ELR (cell line): ENCODE data around the gene TDRD10.
"Not testable (repeated sequence)": the region's sequence is repeated elsewhere in the genome, so short reads cannot be mapped to it uniquely, and the experiment has no call there.

Source experiments
- DNase-seq: peaks from one replicate; pipeline ENCODE4 v3.0.0-alpha.2; 2015; ENCODE audit warnings: low read depth

The TDRD10 gene

GRCh38 chr1:154479764-154480421 lies 22.1 kb upstream of the TDRD10 start:
- peak; percentile 88 for DNase-seq

DNA sequence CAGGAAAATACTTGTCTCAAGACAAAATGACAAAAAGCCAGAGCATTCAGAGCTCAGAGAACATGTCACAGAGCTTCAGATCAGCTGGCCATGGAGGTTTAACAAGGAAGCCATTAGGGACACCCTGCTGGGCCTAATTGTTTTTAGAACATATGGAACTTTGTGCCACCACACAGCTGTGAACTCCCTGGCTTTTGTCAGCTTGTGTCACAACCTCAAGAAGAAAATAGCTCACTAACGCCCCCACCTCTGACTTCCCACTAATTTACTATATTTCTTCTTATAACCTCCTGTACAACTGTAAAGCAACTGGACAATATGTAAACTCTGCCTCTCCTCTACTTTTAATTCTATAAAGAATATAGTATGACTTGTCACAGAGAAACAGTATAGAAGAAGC lies 21.0 kb upstream of the TDRD10 start:
- no peak for DNase-seq

DNA sequence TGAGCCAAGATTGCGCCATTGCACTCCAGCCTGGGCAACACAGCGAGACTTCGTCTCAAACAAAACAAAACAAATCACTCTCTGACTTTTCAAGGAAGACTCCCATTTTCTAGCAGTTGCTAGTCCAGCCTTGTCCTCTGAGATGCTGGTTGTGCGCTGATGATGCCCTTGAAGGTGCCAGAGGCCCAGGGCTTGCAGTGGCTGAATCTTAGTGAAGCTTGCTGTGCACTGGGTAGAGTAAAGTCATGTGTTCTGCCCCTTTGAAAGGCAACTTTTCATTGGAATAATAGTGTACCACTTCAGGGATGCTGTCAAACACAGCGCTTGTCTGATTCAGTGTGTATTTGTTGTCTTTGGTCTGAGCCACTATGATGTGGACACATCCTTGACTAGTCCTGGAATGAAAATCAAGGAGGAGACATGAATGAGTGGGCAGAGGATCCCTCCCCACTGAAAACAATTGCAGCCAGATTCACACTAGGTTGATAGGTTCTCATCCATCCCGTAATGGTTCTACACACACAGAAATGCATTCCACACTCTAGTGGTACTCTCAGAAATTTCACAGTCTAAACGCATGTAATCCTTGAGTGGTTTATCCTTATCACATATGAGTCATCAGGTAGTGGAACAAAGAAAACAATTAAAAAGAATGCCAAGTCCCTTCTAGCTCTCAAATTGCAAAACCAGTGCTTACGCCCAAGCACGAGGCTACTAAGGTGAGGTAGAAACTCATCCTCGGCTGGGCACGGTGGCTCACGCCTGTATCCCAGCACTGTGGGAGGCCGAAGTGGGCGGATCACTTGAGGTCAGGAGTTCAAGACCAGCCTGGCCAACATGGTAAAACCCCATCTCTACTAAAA lies 17.8 kb upstream of the TDRD10 start:
- peak; percentile 53 for DNase-seq

DNA sequence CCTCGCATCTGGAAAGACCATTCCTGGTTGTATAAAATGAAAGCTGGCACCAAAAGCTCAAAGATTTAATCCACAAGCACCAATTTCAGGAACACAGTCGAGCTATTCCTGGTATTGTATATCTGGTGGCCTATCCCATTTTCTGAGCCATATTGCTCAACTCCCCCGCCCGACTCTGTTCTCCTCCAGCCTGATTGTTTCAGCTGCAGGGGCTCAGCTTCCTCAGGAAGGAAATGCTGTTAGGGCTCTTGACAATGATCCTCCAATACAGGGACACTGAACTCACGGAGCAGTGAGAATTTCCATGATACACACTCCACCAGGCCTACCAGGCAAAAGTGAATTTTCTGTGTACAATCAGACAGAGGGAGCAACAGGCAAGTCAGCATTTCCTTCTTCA lies 16.9 kb upstream of the TDRD10 start:
- DNase-seq = no peak

DNA sequence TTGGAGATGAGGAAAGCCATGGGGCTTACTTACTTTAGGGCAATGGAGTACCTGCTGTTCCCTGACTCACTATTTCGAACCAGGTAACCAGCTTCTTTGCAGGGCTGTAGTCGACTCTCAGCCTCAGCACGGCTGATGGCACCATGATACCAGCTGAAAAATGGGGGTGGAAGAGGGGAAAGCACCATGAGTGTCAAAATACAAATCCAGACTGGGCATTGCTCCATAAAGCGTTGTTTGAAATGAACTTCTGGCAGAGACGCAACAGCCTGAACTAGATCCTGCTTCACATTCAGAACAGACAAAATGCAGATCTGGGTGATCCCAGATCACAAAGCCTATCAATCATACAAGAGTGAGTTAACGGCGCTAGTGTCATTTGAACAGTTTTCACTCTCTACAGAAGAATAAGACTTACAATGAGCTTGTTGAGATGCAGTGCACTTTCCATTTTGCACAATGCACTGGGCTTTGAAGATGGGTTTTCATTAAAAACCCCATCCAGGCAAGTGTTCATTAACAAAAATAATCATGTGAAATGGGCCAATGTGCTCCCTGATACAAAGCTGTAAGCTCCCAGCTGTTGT lies 16.0 kb upstream of the TDRD10 start:
- DNase-seq = no peak

GRCh38 chr1:154486756-154487155 lies 15.3 kb upstream of the TDRD10 start:
- not testable (repeated sequence) for DNase-seq

DNA sequence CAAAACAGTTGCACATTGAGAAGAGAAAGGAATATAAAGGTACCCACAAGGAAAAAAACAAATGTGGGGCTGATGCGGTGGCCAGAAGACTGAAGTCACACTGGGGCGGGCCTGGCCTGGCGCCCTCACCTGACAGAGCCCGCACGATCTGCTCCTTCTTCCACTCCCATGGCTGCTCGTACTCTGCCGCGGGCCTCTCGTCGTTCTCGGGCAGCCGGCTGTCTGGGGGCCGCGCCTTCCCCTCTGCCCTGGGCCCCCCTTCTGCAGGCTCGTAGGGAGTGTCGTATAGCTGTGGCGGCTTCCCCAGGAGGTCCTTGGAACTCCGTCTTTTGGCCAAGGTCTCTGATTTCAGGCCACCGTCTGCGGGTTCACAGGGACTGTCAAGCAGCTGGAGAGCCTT lies 13.1 kb upstream of the TDRD10 start:
- no peak for DNase-seq

- no peak for DNase-seq
Measured at GRCh38 chr1:154489695-154490274, 12.2 kb upstream of the TDRD10 start.

DNA sequence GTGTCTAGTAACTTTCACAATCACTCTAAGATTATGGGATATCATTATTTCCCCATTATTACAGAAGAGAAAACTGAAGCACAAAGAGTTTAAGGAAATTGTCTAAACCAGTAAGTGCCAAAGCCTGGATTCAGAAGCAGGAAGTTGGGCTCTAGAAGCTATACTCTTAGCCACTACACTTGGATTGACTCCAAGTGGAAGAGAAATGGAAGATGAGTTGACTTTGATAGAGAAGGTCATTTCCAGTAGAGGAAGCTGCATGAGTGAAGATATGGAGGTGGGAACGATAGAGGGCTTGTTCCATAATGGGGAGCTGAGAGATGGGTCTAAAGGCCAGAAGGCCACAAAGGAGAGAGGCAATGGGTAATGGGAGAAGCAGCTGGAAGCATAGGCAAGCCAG lies 11.7 kb upstream of the TDRD10 start:
- no peak for DNase-seq

DNA sequence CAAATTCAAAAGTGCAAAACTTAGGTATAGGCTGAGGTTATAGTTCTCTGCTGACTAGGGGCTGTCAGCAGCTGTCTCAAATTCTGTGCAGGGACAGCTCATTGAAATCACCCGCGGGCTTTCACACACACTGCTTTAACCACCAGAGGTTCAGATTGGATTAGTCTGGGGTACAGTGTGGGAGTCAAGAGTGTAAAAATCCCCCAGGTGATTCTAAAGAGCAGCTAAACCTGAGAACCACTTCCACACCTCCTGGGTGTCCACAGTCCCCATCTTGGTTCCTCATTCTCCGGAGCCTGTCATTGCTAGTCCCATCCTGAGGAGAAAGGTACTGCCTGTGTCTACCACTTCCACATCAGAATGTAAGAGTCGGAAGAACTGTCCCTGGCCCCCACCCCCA lies 9.9 kb upstream of the TDRD10 start:
- no peak for DNase-seq

GRCh38 chr1:154493276-154493675 lies 8.7 kb upstream of the TDRD10 start:
- DNase-seq = no peak

- no peak for DNase-seq
Measured at GRCh38 chr1:154495496-154496273, 6.3 kb upstream of the TDRD10 start.

DNA sequence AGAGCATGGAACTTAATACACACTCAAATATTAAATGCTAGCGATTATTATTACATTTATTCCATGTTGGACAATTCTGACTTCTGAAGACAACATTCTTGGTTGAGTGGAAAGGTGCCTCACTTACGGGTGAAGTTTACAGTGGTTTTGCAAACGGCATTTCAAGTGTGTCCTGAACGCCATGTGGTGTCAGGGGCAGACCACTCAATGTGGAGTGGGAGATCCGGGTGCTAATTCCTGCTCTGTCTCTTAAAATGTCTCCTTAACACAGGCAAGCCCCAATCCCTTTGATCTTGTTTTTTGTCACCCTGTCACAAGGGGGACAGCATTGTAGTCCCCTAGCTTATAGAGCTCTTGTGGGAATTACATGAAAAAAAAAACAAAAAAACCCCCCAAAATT lies 5.6 kb upstream of the TDRD10 start:
- DNase-seq = no peak

DNA sequence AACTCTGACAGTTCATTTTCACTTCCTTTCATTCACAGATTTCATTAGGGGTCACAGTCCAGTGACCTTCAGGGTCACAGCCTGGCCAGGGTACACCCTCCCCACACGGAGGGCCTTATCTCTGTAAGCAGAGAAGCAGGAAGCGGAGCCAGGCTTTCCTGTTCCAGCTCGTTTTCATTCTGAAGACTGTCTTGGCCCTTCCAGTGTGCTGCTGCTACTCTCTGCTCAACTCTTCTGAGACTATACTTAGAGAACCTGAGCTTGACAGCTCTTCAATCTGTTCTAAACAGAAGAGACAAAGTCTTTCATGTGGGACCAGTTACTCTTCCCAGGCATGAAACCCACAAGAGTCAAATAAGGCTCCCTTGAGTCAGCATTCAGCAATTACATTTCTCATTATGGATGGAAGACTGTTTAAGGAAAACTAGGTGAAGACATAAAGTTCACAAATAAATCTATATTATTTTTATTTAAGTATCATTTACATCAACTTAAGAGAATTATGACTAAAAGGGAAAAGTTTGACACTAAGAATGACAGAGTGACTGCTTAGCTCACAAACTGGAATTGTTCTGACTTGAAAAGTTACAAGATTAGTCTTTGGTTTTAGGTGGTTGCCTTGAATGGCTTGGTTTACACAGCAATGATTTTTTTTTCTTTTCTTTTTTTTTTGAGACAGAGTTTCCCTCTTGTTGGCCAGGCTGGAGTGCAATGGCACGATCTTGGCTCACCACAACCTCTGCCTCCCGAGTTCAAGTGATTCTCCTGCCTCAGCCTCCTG lies 4.8 kb upstream of the TDRD10 start:
- no peak for DNase-seq

- DNase-seq = no peak
Measured at GRCh38 chr1:154499446-154499845, 2.6 kb upstream of the TDRD10 start.

DNA sequence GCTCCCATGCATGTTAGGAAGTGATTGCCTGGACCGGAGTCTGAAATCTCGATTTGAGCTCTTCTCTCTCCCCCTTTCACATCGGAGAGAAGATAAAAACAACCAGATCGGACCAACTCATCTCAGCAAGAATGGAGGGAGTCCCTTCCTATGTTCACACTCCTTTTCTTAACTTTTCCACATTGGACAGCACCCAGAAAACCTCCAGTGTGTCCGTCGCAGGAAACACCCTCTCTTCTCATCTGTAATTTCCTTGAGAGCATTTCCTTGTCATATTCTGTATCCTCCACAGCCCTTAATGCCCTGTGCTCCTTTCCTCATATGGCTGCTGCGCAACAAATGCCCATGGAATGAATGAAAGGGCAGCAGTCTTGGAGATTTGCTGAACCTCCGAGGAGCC lies 1.5 kb upstream of the TDRD10 start:
- no peak for DNase-seq

GRCh38 chr1:154501423-154502065 lies 475 bp upstream of the TDRD10 start:
- no peak for DNase-seq

DNA sequence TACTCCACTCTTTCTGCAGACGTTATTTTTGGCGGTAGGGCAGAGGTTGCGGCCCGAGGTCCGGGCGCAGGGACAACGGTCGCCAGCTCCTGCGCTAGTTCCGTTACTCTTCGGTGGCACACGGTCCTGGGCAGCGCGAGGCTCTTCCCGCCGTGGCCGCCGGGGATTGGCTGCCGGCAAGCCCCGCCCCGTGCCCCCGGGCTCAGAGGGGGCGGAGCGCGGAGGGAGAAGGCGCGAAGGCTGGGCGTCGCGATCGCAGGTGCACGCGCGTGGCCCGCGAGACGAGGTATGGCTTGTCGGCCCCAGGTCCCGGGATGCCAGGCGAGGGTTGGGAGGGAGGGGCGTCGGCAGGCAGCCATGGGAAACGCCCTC lies 711 bp downstream of the TDRD10 start:
- DNase-seq = no peak

- DNase-seq = no peak
Measured at GRCh38 chr1:154503898-154504297, 1.9 kb downstream of the TDRD10 start.

DNA sequence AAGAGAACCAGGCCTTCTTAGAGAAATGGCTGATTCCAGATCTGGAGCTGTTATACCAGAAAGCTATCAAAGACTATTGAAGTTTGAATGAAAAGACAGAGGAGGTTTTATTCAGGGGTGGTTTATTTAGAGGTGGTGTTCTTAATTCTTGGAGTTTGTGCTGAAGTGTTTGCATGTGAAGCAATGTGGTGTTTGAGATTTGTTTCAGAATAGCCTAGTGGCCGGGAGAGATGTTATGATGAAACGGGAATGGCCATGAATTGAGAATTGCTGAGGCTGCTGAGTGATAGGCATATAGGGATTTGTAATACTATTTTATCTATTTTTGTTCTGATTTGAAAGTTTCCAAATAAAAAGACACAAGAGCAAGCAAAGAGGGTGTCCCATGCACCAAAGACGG lies 10.7 kb downstream of the TDRD10 start:
- DNase-seq = no peak

- no peak for DNase-seq
Measured at GRCh38 chr1:154514066-154514553, 12.1 kb downstream of the TDRD10 start.
